Measurements from ENCODE around the gene C1QTNF6.

Gene C1QTNF6

GRCh38 chr22:37223965-37224551, 36.0 kb upstream of the C1QTNF6 start:
- no peak for DNase-seq (ENCODE audit: low spot score)

DNA sequence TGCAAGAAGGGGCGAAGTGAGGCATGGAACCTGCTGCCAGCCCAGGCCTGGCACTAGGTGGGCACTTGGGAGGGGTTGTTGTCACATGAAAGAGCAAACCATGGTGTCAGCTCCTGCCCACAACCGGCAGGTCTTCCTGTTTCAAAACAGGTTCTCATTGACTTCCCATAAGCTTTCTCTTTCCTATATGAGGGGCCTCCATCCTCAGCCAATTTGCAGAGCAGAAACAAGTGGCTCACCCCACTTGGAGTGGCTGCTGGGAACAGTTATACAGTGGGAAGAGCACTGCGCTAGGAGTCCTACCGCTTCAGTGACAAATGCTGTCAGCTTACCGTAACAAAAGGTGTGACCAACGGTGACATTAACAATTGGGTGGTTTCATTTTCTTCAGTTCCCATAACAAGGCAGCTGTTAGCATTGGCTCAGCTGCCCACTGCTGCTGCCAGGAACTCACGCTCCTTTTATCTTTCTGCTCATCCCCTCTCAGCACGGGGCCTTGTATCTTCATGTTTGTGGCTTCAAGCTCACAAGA, 34.5 kb upstream of the C1QTNF6 start:
- DNase-seq (ENCODE audit: low spot score), result no peak

DNA sequence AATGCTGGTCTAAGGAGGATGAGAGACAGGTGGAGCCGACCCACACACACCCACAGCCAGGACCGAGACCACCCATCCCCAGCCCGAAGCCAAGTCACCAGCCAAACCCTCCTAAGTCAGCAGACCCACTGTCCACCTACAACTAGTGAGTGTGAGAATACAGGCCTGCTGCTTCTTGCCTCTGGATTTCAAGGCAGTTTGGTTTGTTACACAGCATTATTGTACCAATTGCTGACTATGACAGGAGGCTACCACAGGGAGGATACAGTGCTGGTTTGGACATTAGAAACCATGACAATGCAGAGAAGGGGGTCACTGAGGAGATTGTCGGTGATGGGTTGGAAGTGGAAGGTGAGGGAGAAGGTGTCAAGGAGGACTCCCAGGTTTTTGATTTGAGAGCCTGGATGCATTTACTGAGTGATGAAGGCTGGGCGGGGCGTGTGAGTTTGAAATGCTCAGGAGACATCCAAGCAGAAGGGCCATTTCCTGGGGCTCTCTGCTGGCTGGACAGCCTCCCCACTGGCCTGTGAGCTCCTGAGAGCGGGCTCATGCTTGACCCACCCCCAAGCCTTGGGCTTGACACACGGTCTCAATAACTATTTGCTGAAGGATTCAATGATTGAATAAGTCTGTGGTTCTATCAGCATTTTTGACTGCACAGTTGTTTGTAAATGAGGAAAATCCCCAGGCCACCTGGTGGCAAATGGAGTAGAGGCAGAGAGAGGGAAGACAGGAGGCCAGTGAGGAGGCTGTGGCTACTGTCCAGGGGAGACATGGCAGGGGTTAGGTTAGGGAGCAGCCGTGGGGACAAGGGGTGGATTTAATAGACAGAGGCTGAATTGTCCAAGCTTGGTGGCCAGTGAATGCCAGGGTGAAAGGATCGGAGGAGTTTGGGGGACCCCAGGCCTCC, 33.6 kb upstream of the C1QTNF6 start:
- no peak for DNase-seq (ENCODE audit: low spot score)

DNA sequence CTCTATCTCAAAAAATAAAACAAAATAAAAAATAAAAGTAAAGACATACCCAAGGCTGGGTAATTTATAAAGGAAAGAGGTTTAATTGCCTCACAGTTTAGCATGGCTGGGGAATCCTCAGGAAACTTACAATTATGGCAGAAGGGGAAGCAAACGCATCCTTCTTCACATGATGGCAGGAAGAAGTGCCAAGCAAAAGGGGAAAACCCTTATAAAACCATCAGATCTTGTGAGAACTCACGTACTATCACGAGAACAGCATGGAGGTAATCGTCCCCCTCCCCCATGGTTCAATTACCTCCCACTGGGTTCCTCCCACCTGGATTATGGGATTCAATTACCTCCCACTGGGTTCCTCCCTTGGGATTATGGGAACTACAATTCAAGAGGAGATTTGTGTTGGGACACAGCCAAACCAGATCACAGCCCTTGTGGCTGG, 32.5 kb upstream of the C1QTNF6 start:
- DNase-seq (ENCODE audit: low spot score), result no peak

- peak; percentile 28 for DNase-seq (ENCODE audit: low spot score)
These were observed 31.5 kb upstream of the C1QTNF6 start for GRCh38 chr22:37219533-37219932.

GRCh38 chr22:37218771-37219411, 30.8 kb upstream of the C1QTNF6 start:
- no peak for DNase-seq (ENCODE audit: low spot score)

DNA sequence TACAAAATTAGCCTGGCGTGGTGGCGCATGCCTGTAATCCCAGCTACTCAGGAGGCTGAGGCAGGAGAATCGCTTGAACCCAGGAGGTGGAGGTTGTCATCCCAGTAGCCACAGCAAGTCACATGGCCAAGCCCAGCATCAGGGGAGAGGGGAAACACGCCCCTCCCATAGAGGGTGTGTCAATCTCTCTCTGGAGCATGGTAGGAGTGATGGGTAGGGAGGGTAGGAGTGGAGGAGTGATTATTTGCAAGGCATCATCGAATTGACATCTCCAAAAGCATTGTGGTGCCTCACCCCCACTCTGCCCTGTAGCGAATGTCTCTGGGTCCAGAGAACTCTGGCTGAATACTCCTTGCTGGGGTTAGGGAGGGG, 30.3 kb upstream of the C1QTNF6 start:
- no peak for DNase-seq (ENCODE audit: low spot score)

DNA sequence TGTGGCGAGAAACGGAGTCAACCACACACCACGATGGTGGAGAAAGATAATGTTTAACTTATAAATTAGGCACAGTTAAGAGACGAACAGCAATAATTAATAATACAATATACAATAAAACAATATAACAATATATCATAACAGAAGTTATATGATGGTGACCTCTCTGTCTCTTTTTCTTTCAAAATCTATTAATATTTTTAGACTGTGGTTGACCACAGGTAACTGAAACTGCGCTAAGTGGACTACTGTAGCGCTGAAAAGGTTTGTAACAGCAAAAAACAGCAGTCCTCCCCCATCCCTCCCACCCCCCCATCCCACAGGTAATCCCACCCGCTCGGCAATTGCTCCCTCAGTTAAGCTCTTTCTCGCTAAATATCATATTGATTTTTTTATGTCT, 27.8 kb upstream of the C1QTNF6 start:
- no peak for DNase-seq (ENCODE audit: low spot score)

DNA sequence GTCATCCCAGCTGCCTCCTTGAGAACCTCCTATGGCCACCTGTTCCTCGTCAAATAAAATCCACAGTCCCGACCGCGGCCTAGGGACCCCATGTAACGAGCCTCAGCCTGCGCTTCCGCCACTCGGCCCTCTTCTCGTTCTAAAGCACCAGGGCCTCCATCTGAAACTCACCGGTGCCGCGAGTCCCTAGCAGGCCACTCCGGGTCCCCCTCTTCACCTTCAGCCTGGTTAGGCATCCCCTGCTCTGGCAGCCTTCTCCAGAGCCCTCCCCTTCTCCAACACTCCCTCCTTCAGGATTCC, 26.6 kb upstream of the C1QTNF6 start:
- no peak for DNase-seq (ENCODE audit: low spot score)

DNA sequence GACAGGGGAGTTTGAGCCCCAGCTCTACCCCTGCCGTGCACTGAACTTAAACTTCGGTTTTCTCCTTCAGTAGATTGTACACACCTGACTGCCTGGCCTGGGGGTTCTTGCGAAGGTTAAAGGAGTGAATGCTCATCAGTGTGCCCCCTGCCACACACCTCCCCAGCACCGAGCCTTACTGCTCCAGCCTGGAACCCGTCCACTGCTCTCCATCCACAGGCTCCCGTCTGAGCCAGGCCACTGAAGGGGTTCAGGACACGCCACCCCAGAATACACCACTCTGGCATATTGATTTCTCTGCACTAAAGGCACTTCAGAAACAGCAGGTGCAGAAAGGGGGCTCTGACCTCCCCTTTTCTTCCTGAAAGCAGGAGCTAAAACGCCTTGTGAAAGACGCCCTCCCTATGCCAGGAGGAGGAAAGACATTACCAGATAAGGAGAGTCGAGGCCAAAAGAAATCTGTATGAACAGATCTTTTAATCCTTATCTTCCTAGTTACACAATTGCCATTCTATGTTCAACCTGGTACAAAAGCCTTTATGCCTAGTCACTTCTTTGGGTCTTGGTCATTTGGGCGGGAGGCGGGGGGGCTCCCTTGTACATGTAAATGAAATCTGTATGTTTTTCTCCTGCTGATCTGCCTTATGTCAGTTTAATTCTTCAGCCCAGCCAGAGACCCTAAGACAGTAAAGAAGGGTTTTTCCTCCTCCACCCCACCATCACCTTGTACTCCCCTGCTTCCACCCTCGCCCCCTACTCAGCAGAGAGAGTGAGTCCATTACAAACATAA, 26.1 kb upstream of the C1QTNF6 start:
- no peak for DNase-seq (ENCODE audit: low spot score)

DNA sequence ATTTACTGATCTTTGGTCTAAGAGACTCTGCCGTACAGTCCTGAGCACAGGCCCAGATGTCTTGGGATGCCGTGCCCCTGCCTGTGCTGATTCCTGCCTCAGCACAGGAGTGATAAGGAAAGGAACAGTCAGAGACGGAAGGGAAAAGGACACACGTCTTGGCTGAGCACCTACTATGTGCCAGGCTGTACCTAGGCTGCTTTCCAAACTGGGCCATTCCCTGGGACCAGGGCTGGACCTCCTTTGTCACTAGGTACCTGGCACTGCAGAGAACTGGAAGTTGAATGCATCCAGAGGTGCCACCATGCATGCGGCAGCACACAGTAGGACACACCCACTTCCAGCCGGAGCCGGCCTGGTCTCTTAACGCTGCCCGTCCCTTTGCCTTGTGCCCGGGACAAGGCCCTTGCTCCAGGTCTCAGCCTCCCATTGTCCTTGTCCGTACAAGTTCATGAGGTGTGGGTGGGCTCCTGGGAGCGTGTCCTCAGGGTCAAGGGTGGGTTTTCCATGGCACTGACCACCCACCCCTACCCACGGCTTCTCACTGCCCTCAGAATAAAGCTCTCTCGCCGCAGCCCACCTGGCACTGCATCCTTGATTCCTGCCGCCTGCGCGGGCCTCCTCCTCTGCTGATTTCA, 25.3 kb upstream of the C1QTNF6 start:
- no peak for DNase-seq (ENCODE audit: low spot score)

DNA sequence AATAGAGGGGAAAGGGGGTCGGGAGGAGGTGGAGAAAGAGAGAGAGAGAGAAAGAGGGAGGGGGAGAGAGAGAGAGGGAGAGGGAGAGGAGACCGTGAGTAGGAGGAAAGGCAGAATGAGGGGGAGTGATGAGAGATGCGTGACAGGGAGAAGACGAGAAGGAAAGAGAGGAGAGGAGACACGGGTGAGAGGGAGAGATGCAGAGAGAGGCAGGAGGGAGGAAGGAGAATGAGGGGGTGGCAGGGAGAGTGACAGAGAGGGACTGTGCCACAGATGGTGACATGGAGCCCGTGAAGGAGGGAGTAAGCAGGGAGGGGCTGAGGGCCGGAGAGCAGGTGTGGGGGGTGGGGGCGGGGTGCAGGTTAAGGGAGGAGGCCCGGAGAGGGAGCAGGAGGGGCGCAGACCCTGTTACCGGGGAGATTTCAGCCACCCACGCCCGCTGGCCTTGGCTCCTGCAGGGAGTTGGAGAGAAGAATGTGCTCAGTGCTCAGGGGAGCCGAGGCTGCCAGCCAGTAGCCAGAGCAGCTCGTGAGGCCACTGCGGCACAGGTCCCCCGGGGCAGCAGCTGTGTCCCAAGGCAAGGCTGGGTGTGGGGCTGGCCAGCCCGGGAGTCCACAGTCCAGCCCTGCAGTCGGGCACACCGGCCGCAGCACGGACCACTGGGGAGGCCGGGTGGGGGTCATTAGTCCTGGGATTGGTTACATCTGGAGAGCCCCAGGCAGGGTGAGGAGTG, 24.3 kb upstream of the C1QTNF6 start, which contains the start of gene SSTR3:
TSS of gene SSTR3 (minus strand) at position 304 of the 733 bp plus-strand sequence. CDS start 4,674 bp downstream, outside the sequence.
- DNase-seq (ENCODE audit: low spot score), result no peak

DNA sequence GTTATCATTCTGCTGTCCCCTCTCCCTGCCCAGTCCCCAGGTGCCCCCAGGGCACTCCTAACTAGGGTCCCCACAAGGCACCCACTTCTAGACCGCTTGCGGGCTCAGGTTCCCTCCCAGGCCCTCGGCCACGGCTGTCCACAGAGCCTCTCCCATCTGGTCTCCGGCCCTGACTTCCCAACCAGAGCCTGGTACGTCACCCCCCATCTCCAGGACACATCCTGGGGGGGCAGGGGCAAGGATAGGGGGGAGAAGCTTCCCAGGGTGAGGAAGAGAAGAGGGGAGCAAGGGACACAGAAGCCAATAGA, 23.8 kb upstream of the C1QTNF6 start:
- no peak for DNase-seq (ENCODE audit: low spot score)

DNA sequence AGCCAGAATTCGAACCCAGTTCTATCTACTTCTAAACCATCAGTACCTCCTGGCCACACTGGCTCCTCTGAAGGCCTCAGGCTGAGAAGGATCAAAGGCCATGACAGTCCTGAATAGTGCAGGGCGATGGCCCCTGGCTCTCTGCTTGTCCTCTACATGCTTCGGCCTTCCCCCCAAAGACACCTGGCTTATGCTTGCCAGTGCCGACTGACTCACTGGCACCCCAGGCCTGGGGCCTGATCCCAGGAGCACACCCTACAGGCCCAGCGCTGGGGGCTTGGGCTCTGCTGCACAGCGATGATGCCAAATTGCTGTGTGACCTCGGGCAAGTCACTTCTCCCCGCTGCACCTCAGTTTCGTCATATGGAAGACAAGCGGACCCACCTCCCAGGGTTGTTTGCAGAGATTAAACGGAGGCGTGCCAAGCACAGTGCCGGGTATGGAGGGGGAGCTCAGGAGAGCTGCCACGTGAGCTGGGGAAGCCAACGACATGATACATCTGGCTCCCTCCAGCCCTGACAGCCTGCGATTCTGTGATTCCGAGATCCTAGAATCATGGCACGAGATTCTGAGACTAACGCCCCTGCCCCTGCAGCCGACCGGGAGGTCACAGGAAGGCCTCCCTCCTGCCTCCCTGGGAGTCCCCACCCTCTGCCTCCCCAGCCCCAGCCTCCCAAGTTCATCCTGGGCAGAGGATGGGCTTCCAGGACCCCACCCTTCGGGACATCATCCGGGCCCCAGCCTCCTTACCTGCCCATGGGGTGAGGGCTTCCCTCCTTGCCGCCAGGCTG, 23.2 kb upstream of the C1QTNF6 start:
- DNase-seq (ENCODE audit: low spot score), result no peak

DNA sequence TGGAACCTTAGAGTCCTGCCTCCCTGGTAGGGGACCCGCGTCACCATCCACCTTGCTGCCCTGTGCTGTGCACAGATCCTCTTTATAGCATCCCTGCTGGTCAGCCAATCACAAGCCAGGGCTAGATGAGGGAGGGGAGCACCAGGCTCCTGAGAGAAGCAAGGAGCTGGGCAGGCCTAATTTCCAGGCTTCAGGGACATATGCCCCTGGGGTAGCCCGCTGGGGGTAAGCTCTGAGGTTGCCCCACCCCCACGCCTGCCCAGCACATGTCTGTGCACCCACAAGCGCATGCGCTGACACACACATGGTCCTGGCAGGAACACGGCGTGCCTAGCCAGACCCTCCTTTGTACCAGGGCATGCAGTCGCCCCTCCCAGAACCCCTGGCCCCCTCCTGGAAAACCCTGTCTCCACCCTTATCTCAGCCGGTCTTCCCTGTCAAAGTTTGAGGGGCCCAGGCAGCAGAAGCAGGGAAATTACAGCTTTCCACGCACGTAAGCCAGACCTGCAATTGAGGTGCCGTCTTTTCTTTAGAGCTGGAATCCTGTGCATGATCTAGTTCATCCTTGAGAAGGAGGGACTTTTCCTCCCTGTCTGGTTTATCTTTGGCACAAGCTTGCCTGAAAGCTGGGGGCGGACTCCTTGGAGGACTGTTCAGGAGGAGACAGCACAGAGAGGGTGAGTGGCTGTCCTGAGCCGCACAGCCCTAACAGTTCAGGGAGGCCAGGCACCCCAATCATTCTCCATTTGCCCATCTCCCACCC, 22.2 kb upstream of the C1QTNF6 start:
- DNase-seq (ENCODE audit: low spot score), result no peak

DNA sequence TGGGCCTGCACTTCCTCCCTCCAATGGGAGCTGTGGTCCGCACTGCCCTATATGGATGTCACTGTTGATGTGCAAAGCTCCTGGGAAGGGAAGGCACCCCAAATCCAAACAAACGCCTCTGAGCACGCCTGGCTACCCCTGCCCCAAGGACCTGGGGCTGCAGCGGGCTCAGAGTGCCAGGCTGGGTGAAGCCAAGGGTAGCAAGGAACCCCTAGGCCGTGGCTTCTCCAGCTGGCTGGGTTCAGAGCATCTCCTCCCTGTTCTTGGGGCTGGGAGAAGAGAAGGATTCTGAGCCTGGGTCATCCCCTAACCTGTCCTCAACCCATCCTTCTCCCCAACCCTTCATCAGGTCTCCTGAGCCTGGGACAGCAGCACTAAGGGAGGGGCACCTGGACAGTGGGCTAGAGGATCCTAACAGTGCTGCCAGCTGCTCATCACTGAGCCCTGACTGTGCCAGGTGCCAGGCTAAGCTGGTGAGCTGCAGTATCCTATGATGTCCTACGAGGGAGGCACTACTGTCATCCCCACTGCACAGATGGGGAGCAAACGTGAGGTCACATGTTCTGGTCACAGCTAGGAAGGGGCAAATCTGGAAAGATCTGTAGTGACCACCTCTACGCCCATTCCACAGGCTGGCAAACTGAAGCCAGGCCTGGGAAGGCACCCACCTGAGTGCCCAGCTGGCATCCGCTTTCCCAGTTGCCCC, 21.2 kb upstream of the C1QTNF6 start:
- DNase-seq (ENCODE audit: low spot score), result no peak

DNA sequence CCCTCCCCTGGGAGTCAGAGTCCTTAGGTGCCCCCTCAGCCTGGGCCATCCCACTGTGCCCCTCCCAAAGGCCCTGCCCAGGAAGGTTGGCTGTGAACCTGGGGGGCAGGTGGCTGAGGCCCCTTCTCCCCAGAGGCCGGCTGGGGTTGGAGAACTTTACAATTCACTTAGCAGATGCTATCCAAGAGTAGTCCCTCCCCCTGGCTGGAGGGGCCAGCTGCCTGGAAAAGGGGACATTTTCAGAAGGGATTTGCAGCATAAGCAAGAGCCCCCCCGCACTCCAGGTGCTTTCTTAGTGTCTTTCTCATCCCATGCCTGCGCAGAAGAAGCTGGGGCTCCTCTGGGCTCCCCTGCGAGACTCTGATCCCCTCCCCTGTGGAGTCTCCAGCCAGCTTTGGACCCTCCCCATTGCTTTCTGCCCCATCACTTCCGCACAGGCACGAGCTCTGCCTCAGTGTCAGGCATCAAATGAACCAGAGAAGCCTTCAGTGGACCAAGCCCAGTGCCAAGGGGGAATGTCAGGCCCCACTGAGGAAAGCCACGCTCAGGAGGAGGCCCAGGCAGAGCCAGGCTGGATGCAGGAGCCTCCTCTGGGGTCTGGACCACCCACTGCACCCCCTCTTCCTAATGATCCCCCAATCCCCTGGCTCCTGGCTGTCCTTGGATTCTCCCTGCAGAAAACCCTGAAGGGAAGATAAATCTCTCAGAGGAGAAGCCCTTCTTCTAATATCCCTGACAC, 20.5 kb upstream of the C1QTNF6 start:
- DNase-seq (ENCODE audit: low spot score), result no peak

DNA sequence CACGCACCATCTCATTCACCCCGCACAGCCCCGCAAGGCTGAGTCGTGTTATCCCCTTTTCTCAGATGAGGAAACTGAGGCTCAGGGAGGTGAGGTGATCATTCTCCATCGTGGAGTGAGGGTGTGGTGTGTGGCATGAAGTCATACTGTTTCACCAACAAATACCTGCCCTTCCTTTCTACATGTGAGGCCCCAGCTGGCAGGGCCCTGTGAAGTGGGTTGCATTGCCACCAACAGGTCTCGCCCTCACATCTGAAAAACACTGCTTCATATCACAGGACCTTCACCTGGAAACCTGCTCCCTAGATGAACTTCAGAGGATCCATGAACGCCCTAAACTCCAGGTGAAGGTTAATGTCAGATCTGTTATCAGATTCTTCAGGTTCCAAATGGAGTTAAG, 19.9 kb upstream of the C1QTNF6 start:
- no peak for DNase-seq (ENCODE audit: low spot score)
